Stomach (tissue), 9 donors: ENCODE measurements around the gene INSIG1. TPM values are rescaled to one million over a fixed set of nuclear protein-coding genes. Genes with fewer than 3 reads are reported as not detected.

Source experiments
- DNase-seq, 2 donors: peaks; one replicate each; pipeline versions ENCODE4 v3.0.0 to v3.0.0-alpha.2; 2013 to 2019
- H3K27ac ChIP-seq, 5 donors: fragments of 200-600 bp in 4 of 5; sonication (generic) in 4 of 5; one replicate each; pipeline ENCODE4 v1.5.1; 2013 to 2019; ENCODE audit warnings: mild to moderate bottlenecking in 1 of 5, moderate library complexity in 1 of 5
- H3K27me3 ChIP-seq, 3 donors: fragments of 200-600 bp; sonication (generic); one replicate each; pipeline ENCODE4 v1.5.1; 2017 to 2019; ENCODE audit warnings: mixed run types in 1 of 3
- H3K36me3 ChIP-seq, 4 donors: fragments of 200-600 bp; sonication (generic); 1 replicate in 3 of 4; 2 replicates in 1 of 4; pipeline ENCODE4 v1.5.1; 2016 to 2019
- H3K4me1 ChIP-seq, 4 donors: fragments of 200-600 bp; sonication (generic); one replicate each; pipeline ENCODE4 v1.5.1; 2016 to 2019
- H3K4me3 ChIP-seq, 4 donors: fragments of 200-600 bp; sonication (generic) in 3 of 4; one replicate each; pipeline ENCODE4 v1.5.1; 2016 to 2019; ENCODE audit warnings: mild to moderate bottlenecking in 1 of 4
- H3K9me3 ChIP-seq, 4 donors: fragments of 200-600 bp; sonication (generic); one replicate each; pipeline ENCODE4 v1.5.1; 2016 to 2019
- CTCF ChIP-seq, 7 experiments: fragments of 450-650 bp in 4 of 7; fragments of 200-600 bp in 3 of 7; sonication (generic) in 3 of 7; IDR thresholded peaks; one replicate each; pipeline ENCODE4 v1.5.1; 2016 to 2019; ENCODE audit warnings: antibody characterized with exemption in 7 of 7, control low read depth in 2 of 7, mild to moderate bottlenecking in 1 of 7
- EP300 ChIP-seq: sonication (generic); formaldehyde crosslinking; IDR thresholded peaks from one replicate; pipeline ENCODE4 v1.6.1; 2017; ENCODE audit warnings: antibody characterized with exemption
- POLR2A ChIP-seq, 4 donors: fragments of 450-650 bp; IDR thresholded peaks; one replicate each; pipeline ENCODE4 v1.6.1; 2016; ENCODE audit warnings: antibody characterized with exemption in 4 of 4, control low read depth in 2 of 4, mild to moderate bottlenecking in 1 of 4, moderate library complexity in 1 of 4
- POLR2AphosphoS5 ChIP-seq, 3 donors: sonication (generic); formaldehyde crosslinking; IDR thresholded peaks; one replicate each; pipeline ENCODE4 v1.6.1; 2016; ENCODE audit warnings: antibody characterized with exemption in 3 of 3
- WGBS, 5 donors: extraction: QIAGEN DNeasy Blood & Tissue Kit in 3 of 5; methylation state at CpG; one replicate each; pipeline versions ENCODE4 v1.1.5 to v1.1.7; 2013 to 2018; 5-methylcytosine and 5-hydroxymethylcytosine counted together
- intact Hi-C: fragments of 100-400 bp; cut with DNase I; formaldehyde crosslinking; loops from one replicate; pipeline ENCODE4 v1.15.1; 2023; ENCODE audit warnings: low total_unique reads
- polyA plus RNA-seq, 3 donors: library from polyadenylated mRNA; stranded (reverse); fragments of 200-250 nt; gene quantifications; one replicate each; pipeline ENCODE4 v1.2.3, GENCODE V29; 2013
- total RNA-seq, 5 donors: library from RNA; depleted of rRNA; stranded (reverse); fragments of >200 nt; gene quantifications; one replicate each; pipeline versions ENCODE4 v1.1.0 to v1.2.3, GENCODE V29; 2014 to 2016
- donor health status: healthy with polysubstance abuse.
- donor health status: Bipolar disorder and iron deficiency.
- donor health status: healthy.

INSIG1 gene
- total and polyA plus RNA-seq, 8 donors = 9.9 to 65.2 (median 34.2) TPM

GRCh38 chr7:155336812-155337602, 39.3 kb downstream of the INSIG1 start:
- H3K36me3 ChIP-seq = no peaks in the 10 kb centered on the region
- no peak overlapping the region for H3K27ac ChIP-seq
- no peak for TF ChIP-seq CTCF (IDR thresholded peaks at IDR 0.05)
- WGBS, 5 donors = 74 to 81% (median 77%) methylated on average over 20 to 21 of the region's 21 CpGs
- intact Hi-C loops = no loop called here
- no peaks in the 10 kb centered on the region for H3K4me1 ChIP-seq
- DNase-seq = no peak
- no peak overlapping the region for H3K4me3 ChIP-seq
- H3K27me3 ChIP-seq = peaks cover 0 to 55% (median 14%) of the 10 kb centered on the region in 3 donors
- H3K9me3 ChIP-seq = no peaks in the 10 kb centered on the region

- 79 to 88% (median 86%) methylated on average over 37 of the region's 37 CpGs for WGBS, 5 donors
- Histone ChIP-seq H3K27me3 (peaks cover 0 to 55% (median 14%) of the 10 kb centered on the region in 3 donors), H3K4me1 (no peaks in the 10 kb centered on the region), H3K27ac (no peak overlapping the region), H3K36me3 (no peaks in the 10 kb centered on the region), H3K4me3 (no peak overlapping the region), H3K9me3 (no peaks in the 10 kb centered on the region)
- DNase-seq = no peak
- intact Hi-C loops = no loop called here
- TF ChIP-seq CTCF (IDR thresholded peaks at IDR 0.05) (no peak), POLR2A (IDR thresholded peaks at IDR 0.05) (no peak), POLR2AphosphoS5 (IDR thresholded peaks at IDR 0.05) (no peak), EP300 (no peak)
These were observed 40.4 kb downstream of the INSIG1 start for GRCh38 chr7:155337946-155338631.

- no peaks in the 10 kb centered on the region for H3K4me1 ChIP-seq
- no peak for DNase-seq
- no peak for TF ChIP-seq POLR2AphosphoS5 (IDR thresholded peaks at IDR 0.05)
- no peak overlapping the region for H3K27ac ChIP-seq
- WGBS, 5 donors = 68 to 79% (median 74%) methylated on average over 25 of the region's 25 CpGs
- intact Hi-C loops = no loop called here
- H3K27me3 ChIP-seq = peaks cover 0 to 54% (median 14%) of the 10 kb centered on the region in 3 donors
- no peaks in the 10 kb centered on the region for H3K9me3 ChIP-seq
- no peaks in the 10 kb centered on the region for H3K36me3 ChIP-seq
- H3K4me3 ChIP-seq = no peak overlapping the region
These were observed 41.1 kb downstream of the INSIG1 start for GRCh38 chr7:155338632-155339320.

- no peak for DNase-seq
- Histone ChIP-seq H3K9me3 (no peaks in the 10 kb centered on the region), H3K27ac (no peak overlapping the region), H3K4me3 (no peak overlapping the region), H3K4me1 (peaks cover 2 to 4% (median 4%) of the 10 kb centered on the region in 4 donors), H3K27me3 (peaks cover 0 to 55% (median 14%) of the 10 kb centered on the region in 3 donors), H3K36me3 (no peaks in the 10 kb centered on the region)
- WGBS, 5 donors = 71 to 81% (median 74%) methylated on average over 9 to 17 of the region's 17 CpGs
- intact Hi-C loops = no loop called here
- TF ChIP-seq POLR2A (IDR thresholded peaks at IDR 0.05) (no peak), EP300 (no peak), POLR2AphosphoS5 (IDR thresholded peaks at IDR 0.05) (no peak), CTCF (IDR thresholded peaks at IDR 0.05) (no peak)
These were observed 41.8 kb downstream of the INSIG1 start for GRCh38 chr7:155339474-155339873.
